Kidney (tissue), 14 donors: ENCODE data around the gene C1QTNF12. TPM values are rescaled to one million over a fixed set of nuclear protein-coding genes. Genes with fewer than 3 reads are reported as not detected.

Experiments used
- DNase-seq, 5 donors: peaks; one replicate each; pipeline ENCODE4 v3.0.0-alpha.2; 2013 to 2020
- FAIRE-seq: peaks from 2 replicates; lab custom pipeline; 2012; peaks lifted over from hg19 to GRCh38; lab: Jason Lieb, UNC
- H3K27ac ChIP-seq, 2 donors: one replicate each; pipeline ENCODE4 v1.7.0; 2013; ENCODE audit warnings: low read depth in 2 of 2, low read length in 2 of 2, inconsistent platforms in 1 of 2
- H3K27me3 ChIP-seq: one replicate; pipeline ENCODE4 v1.7.1; 2013; ENCODE audit warnings: low read length, inconsistent platforms; ENCODE audit not compliant: control insufficient read depth, insufficient read depth
- H3K36me3 ChIP-seq, 3 donors: one replicate each; pipeline versions ENCODE4 v1.7.0 to v1.7.1; 2013; ENCODE audit warnings: low read length in 3 of 3, control low read depth in 1 of 3, inconsistent platforms in 1 of 3; ENCODE audit not compliant: insufficient read depth in 3 of 3, control insufficient read depth in 2 of 3
- H3K4me1 ChIP-seq, 3 donors: one replicate each; pipeline versions ENCODE4 v1.7.0 to v1.7.1; 2013; ENCODE audit warnings: low read length in 3 of 3, inconsistent platforms in 1 of 3, low read depth in 1 of 3; ENCODE audit not compliant: control insufficient read depth in 2 of 3, insufficient read depth in 2 of 3
- H3K4me3 ChIP-seq, 3 donors: one replicate each; pipeline versions ENCODE4 v1.7.0 to v1.8.1; 2013; ENCODE audit warnings: low read length in 3 of 3, control low read depth in 1 of 3, inconsistent platforms in 1 of 3
- H3K9ac ChIP-seq, 3 donors: one replicate each; pipeline versions ENCODE4 v1.7.0 to v1.7.1; 2013; ENCODE audit warnings: low read length in 3 of 3, control low read depth in 1 of 3, inconsistent platforms in 1 of 3
- H3K9me3 ChIP-seq, 3 donors: one replicate each; pipeline versions ENCODE4 v1.7.0 to v1.7.1; 2013; ENCODE audit warnings: low read length in 3 of 3, control low read depth in 1 of 3, inconsistent platforms in 1 of 3; ENCODE audit not compliant: control insufficient read depth in 2 of 3, insufficient read depth in 1 of 3
- intact Hi-C: fragments of 100-400 bp; cut with DNase I; formaldehyde crosslinking; loops from one replicate; pipeline ENCODE4 v1.11.1; 2022
- polyA plus RNA-seq: library from polyadenylated mRNA; stranded (reverse); fragments of 350-450 nt; fragmentation: Illumina TruSeq; extraction: RNeasy Lipid Tissue Mini Kit (QIAGEN cat#74804); gene quantifications from one replicate; pipeline ENCODE4 v1.2.3, GENCODE V29; 2014; ENCODE audit warnings: low read depth, low replicate concordance; ENCODE audit not compliant: insufficient read depth
- total RNA-seq: library from RNA; stranded (reverse); fragmentation: NEBNext Ultra II Directional; extraction: Animal tissue kit (Norgen Biotek cat#: 25700); gene quantifications from one replicate; pipeline ENCODE4 v1.2.1, GENCODE V29; 2021
- TF ChIP-seq, protein P1 (sequence below): IDR thresholded peaks from 3 replicates; pipeline ENCODE4 v1.5.1; 2012; ENCODE audit warnings: mild to moderate bottlenecking, moderate library complexity, borderline replicate concordance; ENCODE audit not compliant: insufficient read depth; ENCODE audit errors: extremely low read depth
- donor health status: control.
- donor health status: control.
- donor health status: control.
- donor health status: control.
- donor health status: control.
- donor health status: DM: yes; HTN: yes; CAD: no.
- donor health status: Normal renal cell carcinoma (clear cell type).

Gene C1QTNF12
- total and polyA plus RNA-seq, 2 donors from 2014 or later = 3.1 to 9.9 TPM

- intact Hi-C loops = loop anchor here (10.0 kb wide), 1 partner anchor 168 kb away; no protein-coding TSS in a partner anchor
- Histone ChIP-seq H3K4me1 (peaks cover 0 to 5% (median 0%) of the 10 kb centered on the region in 3 donors), H3K9ac (no peak overlapping the region), H3K36me3 (no peaks in the 10 kb centered on the region), H3K4me3 (no peak overlapping the region), H3K9me3 (no peaks in the 10 kb centered on the region), H3K27ac (no peak overlapping the region), H3K27me3 (no peaks in the 10 kb centered on the region)
- DNase-seq (no peak), FAIRE-seq (no peak)
- TF ChIP-seq, protein P1, sequence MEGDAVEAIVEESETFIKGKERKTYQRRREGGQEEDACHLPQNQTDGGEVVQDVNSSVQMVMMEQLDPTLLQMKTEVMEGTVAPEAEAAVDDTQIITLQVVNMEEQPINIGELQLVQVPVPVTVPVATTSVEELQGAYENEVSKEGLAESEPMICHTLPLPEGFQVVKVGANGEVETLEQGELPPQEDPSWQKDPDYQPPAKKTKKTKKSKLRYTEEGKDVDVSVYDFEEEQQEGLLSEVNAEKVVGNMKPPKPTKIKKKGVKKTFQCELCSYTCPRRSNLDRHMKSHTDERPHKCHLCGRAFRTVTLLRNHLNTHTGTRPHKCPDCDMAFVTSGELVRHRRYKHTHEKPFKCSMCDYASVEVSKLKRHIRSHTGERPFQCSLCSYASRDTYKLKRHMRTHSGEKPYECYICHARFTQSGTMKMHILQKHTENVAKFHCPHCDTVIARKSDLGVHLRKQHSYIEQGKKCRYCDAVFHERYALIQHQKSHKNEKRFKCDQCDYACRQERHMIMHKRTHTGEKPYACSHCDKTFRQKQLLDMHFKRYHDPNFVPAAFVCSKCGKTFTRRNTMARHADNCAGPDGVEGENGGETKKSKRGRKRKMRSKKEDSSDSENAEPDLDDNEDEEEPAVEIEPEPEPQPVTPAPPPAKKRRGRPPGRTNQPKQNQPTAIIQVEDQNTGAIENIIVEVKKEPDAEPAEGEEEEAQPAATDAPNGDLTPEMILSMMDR = no peak
These were observed 45.9 kb upstream of the C1QTNF12 start for GRCh38 chr1:1292442-1292779.

DNA sequence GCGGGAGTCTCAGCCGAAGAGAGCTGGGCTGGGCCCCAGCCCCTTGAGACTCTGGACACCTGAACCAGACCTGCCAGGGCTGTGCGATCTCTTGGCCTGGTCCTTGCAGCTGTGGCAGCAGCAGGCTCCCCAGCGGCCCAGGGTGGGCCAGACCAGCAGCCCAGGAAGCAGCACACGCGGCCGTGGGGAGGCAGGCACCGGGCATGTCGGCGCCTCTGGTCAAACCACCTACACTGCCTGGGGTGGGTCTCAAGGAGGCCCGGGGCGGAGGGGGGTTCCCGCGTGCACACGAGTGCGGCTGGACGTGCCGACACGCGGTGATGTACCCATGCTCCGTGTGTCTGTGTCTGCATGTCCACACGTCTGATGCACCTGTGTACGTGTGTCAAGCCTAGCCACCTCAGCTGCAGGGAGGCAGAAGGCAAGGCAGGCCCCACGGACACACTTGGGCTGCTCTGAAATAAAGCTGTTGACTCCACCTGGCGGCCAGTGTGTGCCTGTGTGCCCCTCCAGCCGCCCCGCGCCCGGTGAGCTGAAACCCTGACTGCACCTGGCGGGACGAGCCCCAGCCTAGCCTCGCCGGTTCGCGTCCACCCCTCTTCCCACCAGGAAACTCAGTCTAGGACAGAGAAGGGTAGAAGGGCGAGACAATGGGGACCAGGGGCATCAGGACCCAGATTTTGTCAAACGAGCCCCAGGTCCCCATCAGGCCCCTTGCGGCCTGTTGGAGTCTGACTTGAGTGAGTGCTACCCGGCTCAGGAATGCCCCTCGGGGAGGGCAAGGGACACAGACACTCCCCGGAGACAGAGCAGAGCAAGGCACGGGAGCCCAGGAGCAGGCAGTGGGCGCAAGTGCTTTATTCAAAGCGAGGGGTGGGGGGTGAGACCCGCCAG, 45.3 kb upstream of the C1QTNF12 start:
- TF ChIP-seq, protein P1 = peak; percentile 71
- intact Hi-C loops = loop anchor here (10.0 kb wide), 1 partner anchor 167 kb away; no protein-coding TSS in a partner anchor
- H3K9me3 ChIP-seq = no peaks in the 10 kb centered on the region
- no peak for FAIRE-seq
- peak in 4 of 5 donors; percentile 77 to 89 (median 84) for DNase-seq
- H3K9ac ChIP-seq = no peak overlapping the region
- no peaks in the 10 kb centered on the region for H3K27me3 ChIP-seq
- no peak overlapping the region for H3K4me3 ChIP-seq
- H3K4me1 ChIP-seq = peaks cover 0 to 5% (median 0%) of the 10 kb centered on the region in 3 donors
- H3K36me3 ChIP-seq = no peaks in the 10 kb centered on the region
- H3K27ac ChIP-seq = no peak overlapping the region

DNA sequence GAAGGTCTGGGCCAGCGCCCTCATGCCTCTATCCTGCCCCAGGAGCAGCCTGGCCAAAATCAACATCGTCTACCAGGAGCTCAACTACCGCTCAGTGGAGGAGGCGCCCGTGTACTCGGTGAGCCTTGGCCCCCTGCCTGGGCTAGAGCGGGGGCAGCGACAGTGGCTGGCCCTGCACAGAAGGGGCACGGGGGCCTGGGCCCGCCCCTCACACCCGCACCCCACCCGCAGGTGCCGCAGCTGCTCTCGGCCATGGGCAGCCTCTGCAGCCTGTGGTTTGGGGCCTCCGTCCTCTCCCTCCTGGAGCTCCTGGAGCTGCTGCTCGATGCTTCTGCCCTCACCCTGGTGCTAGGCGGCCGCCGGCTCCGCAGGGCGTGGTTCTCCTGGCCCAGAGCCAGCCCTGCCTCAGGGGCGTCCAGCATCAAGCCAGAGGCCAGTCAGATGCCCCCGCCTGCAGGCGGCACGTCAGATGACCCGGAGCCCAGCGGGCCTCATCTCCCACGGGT, 44.6 kb upstream of the C1QTNF12 start:
- TF ChIP-seq, protein P1 = no peak
- Histone ChIP-seq H3K27ac (no peak overlapping the region), H3K9ac (no peak overlapping the region), H3K4me1 (peaks cover 0 to 5% (median 0%) of the 10 kb centered on the region in 3 donors), H3K9me3 (no peaks in the 10 kb centered on the region), H3K36me3 (no peaks in the 10 kb centered on the region), H3K27me3 (no peaks in the 10 kb centered on the region), H3K4me3 (no peak overlapping the region)
- intact Hi-C loops = loop anchor here (10.0 kb wide), 1 partner anchor 166 kb away; no protein-coding TSS in a partner anchor
- FAIRE-seq = no peak
- no peak for DNase-seq
